ENCODE measurements around the gene RAB30.

DNA sequence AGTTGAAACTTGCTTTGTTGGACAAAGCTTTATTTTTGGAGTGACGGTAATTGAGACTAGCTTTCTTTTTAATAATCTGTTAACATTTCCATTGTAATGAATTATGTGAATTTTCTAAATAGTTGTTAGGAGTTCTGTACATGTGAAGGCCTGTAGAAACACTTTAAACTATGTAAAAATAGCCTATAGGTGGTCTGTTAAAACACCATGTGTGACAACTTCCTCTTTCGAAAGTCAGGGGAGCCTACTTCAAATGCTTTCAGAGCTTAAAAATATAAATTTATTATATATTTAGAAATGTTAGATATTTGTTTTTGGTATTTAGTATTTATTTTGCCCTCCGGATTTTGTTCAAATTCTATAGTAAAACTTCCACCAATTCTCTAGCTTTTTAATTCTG lies 141.5 kb downstream of the RAB30 start:
- no peak for TF ChIP-seq POLR2A (IDR thresholded peaks at IDR 0.05)
- TF ChIP-seq, protein P1, sequence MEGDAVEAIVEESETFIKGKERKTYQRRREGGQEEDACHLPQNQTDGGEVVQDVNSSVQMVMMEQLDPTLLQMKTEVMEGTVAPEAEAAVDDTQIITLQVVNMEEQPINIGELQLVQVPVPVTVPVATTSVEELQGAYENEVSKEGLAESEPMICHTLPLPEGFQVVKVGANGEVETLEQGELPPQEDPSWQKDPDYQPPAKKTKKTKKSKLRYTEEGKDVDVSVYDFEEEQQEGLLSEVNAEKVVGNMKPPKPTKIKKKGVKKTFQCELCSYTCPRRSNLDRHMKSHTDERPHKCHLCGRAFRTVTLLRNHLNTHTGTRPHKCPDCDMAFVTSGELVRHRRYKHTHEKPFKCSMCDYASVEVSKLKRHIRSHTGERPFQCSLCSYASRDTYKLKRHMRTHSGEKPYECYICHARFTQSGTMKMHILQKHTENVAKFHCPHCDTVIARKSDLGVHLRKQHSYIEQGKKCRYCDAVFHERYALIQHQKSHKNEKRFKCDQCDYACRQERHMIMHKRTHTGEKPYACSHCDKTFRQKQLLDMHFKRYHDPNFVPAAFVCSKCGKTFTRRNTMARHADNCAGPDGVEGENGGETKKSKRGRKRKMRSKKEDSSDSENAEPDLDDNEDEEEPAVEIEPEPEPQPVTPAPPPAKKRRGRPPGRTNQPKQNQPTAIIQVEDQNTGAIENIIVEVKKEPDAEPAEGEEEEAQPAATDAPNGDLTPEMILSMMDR (IDR thresholded peaks at IDR 0.05) = no peak
